GM12873 (cell line): ENCODE results near the gene SEL1L3.

Experiments
- TF ChIP-seq, protein P1 (sequence below): IDR thresholded peaks from 2 replicates; pipeline ENCODE4 v1.5.1; 2012; ENCODE audit warnings: low read depth, mild to moderate bottlenecking, moderate library complexity, low read length, control low read depth; ENCODE audit not compliant: insufficient read depth; ENCODE audit errors: missing control alignments

SEL1L3 gene

DNA sequence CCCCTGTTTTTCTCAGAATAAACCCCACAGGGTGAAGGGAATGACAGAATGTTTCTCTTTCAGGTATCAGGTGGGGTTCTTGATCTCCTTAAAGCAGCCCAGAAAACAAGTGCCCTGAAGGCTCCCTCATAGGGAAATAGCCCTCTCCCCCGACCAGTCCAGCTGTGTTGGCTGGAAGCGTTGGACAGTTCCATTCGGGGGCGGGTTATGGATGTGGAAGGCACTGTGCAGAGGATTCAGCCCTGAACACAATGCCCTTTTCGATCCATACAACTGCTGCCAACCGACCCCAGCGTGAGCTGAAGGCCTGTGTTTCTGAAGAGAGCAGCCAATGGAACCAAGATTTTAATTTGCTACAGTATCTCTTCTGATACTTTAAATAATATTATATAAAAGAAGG is 41.5 kb downstream of the SEL1L3 start:
- TF ChIP-seq, protein P1, sequence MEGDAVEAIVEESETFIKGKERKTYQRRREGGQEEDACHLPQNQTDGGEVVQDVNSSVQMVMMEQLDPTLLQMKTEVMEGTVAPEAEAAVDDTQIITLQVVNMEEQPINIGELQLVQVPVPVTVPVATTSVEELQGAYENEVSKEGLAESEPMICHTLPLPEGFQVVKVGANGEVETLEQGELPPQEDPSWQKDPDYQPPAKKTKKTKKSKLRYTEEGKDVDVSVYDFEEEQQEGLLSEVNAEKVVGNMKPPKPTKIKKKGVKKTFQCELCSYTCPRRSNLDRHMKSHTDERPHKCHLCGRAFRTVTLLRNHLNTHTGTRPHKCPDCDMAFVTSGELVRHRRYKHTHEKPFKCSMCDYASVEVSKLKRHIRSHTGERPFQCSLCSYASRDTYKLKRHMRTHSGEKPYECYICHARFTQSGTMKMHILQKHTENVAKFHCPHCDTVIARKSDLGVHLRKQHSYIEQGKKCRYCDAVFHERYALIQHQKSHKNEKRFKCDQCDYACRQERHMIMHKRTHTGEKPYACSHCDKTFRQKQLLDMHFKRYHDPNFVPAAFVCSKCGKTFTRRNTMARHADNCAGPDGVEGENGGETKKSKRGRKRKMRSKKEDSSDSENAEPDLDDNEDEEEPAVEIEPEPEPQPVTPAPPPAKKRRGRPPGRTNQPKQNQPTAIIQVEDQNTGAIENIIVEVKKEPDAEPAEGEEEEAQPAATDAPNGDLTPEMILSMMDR = no peak

DNA sequence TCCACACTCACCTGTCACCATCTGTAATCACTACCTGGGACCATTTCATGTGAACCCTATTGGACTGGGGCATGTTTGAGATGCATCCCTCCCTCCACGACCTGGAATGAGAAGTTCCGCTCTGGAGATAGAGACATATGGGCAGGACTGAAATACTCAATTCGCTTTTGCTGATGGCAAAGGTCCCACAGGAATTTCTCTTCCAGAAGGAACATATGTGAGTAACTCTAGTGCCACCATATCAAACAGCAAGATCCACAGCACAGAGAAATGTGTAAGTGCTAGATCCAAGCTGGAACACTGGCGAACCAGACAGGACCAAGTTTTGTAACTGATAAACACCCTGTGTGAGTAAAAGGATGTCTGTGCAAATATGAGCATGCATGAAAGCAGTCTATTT is 43.9 kb downstream of the SEL1L3 start:
- TF ChIP-seq, protein P1 = no peak

DNA sequence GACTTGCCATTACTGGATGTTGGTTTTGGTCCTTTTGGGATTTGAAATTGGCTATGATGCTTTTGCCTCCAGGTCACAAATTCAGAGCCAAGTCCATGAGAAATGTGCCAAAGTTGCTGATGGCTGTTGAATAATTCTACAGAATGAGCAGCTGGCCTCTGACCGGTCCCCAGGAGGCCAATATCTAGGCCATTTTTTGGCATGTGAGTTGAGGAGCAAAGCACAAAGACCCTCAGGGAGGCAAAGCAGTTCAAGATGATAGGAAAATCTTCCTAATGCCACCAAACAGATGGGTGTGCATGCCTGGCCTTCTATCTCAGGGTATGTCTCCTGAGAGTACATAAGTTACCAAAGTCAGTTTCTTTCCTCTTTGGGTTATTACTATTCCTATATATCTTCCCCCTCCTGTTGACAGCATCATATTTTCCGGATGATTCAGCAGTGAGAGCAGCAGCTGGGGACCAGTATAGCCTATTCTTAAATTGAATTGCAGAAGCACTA is 44.4 kb downstream of the SEL1L3 start:
- TF ChIP-seq, protein P1 = no peak

DNA sequence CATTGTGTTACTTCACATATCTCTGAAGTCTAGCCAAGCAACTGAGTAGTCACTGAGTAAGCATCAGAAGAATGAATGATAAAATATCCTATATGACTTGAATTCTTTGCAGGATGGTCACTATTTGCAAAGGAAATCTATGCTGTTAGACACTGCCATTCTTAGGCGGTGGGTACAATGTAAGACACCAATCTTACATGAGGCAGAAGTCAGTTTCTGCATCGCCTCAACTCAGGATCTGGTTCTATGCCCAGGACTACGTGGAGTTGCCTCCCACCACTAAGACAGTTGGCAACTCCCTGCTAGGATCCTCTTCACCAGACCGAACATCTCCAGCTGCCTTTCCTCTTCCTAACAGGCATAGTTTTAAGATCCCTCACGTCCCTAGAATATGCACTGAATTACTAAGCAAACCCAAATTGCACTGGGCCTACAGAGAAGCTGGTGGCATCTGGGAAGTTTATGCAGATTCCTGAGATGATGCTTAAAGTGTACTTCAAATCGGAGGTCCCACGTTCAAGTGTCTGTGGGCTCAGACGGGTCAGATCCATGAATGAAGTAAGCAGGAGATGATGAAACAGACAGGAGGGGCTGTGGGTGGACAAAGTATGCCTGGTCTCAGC is 45.6 kb downstream of the SEL1L3 start:
- TF ChIP-seq, protein P1 = no peak

DNA sequence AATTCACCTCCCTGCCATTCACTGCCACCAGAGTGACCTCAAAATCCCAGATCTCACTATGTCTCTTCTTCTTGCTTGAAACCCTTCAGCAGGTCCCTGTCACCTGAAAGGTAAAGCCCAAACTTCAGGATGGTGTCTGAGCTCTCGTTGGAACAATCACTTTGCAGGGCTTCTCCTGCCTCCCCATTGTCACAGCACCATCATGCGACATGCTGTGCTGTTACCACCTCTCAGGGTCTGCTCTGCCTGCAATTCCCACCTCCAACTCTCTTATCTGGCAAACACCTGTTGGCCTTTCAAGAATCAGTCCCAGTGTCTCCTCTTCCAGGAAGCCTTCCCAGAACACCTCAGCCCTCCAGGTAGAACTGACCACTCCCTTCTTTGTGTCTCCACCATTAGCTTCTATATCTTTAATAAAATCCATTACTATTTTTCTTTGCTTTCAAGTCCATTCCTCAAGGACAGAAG is 46.2 kb downstream of the SEL1L3 start:
- TF ChIP-seq, protein P1 = no peak

DNA sequence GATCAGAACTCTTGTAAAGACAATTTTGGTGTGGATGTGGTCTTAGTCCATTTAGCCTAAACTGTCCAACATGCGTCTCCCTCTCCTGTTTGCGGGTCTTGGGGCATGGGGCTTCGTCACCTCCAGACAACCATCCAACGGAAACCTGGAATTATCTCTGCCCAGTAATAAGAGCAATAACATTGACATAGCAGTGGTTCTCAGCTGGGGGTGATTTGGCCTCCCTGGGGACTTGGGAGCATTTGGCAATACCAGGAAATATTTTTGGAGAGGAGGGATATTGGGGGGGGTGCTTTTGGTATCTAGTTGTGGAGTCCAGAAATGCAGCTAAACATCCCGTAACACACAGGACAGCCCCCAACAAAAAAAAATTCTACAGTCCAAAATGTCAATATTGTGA is 47.2 kb downstream of the SEL1L3 start:
- TF ChIP-seq, protein P1 = no peak

DNA sequence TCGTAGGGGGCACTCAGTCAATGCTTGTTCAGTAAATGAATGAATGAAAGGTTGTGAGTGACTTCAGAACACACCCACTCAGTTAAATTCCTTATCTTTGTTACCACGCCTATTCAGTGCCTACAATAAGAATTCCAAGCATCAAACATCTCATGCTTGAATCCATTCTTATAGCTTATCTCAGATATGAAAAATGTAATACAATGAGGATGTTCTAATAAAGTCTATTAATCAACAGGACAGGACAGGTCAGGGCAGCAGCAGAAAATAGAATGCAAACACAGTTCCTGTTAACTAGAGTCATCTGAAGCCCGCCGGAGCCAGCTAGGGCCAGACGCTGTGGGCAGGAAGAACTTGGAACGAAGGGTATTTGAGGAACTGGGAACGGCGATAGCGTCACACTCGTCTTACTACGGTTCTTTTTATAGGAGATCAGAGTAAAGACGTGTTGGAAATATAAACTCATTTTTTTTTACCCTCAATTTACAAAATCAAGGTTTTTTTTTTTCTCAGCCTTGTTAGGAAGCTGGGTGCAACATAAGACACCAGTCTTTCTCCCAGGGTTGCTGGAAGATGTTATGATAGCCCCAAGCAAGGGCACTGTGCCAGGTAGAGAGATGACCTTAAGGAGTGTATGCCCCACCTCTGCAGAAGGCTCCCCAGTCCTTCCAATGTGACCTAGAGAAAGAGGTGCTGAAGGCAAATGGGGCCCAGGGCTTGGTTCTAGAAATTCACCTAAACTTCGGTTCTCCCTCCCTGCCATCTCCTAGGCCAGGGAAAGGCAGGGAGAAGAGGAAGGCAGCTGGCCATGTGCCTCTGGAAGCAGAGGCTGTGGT is 48.3 kb downstream of the SEL1L3 start:
- TF ChIP-seq, protein P1 = no peak
